SK-N-MC (cell line): Measurements from ENCODE around the gene CFAP70.
"Not testable (repeated sequence)": the region's sequence is repeated elsewhere in the genome, so short reads cannot be mapped to it uniquely, and the experiment has no call there.

Source experiments
- DNase-seq: peaks from one replicate; pipeline ENCODE4 v3.0.0-alpha.2; 2011; ENCODE audit warnings: low read depth, low spot score
- H3K27ac ChIP-seq: fragments of 200-600 bp; sonication (generic); 2 replicates; pipeline ENCODE4 v1.5.1; 2016; ENCODE audit warnings: mixed run types
- H3K36me3 ChIP-seq: fragments of 200-600 bp; sonication (generic); 2 replicates; pipeline ENCODE4 v1.6.1; 2017; ENCODE audit warnings: antibody characterized with exemption, low read length, mixed read lengths; ENCODE audit not compliant: insufficient read depth
- H3K4me3 ChIP-seq: fragments of 200-600 bp; sonication (generic); 2 replicates; pipeline ENCODE4 v1.5.1; 2016
- H3K9ac ChIP-seq: fragments of 200-600 bp; sonication (generic); 2 replicates; pipeline ENCODE4 v1.8.0; 2017; ENCODE audit warnings: mixed run types, mixed read lengths; ENCODE audit not compliant: insufficient read length
- H3K9me3 ChIP-seq: fragments of 200-600 bp; sonication (generic); 2 replicates; pipeline ENCODE4 v1.6.1; 2017; ENCODE audit warnings: low read depth, mild to moderate bottlenecking, antibody characterized with exemption, low read length, moderate library complexity, mixed read lengths
- EZH2 ChIP-seq: fragments of 200-600 bp; sonication (generic); IDR thresholded peaks from one replicate; pipeline ENCODE4 v1.6.1; 2017; ENCODE audit warnings: antibody characterized with exemption
- FOXP2 ChIP-seq: optimal IDR thresholded peaks from 2 replicates; pipeline ENCODE3; 2011; ENCODE audit warnings: mild to moderate bottlenecking, moderate library complexity; ENCODE audit not compliant: insufficient read depth; ENCODE audit errors: extremely low read length, control extremely low read depth
- POLR2AphosphoS5 ChIP-seq: IDR thresholded peaks from 2 replicates; pipeline ENCODE4 v1.6.1; 2012; ENCODE audit warnings: mild to moderate bottlenecking, low read depth, low read length, borderline replicate concordance

The CFAP70 gene

GRCh38 chr10:73263693-73264347 is 94.8 kb downstream of the CFAP70 start:
- Histone ChIP-seq H3K9me3 (no peaks in the 10 kb centered on the region), H3K36me3 (no peaks in the 10 kb centered on the region), H3K27ac (no peak overlapping the region), H3K4me3 (no peak overlapping the region), H3K9ac (no peak overlapping the region)
- no peak for TF ChIP-seq FOXP2
- no peak for TF ChIP-seq EZH2
- TF ChIP-seq POLR2AphosphoS5 = no peak
- DNase-seq = no peak

- Histone ChIP-seq H3K9ac (no peak overlapping the region), H3K27ac (no peak overlapping the region), H3K9me3 (no peaks in the 10 kb centered on the region), H3K36me3 (no peaks in the 10 kb centered on the region), H3K4me3 (no peak overlapping the region)
- no peak for DNase-seq
- TF ChIP-seq EZH2 (no peak), FOXP2 (no peak), POLR2AphosphoS5 (no peak)
Observed at GRCh38 chr10:73262880-73263555, 95.6 kb downstream of the CFAP70 start.

- DNase-seq = no peak
- no peak for TF ChIP-seq FOXP2
- no peak for TF ChIP-seq POLR2AphosphoS5
- no peak for TF ChIP-seq EZH2
- H3K27ac ChIP-seq = no peak overlapping the region
Observed at GRCh38 chr10:73262105-73262730, 96.4 kb downstream of the CFAP70 start.

GRCh38 chr10:73261362-73261995 is 97.2 kb downstream of the CFAP70 start:
- H3K9me3 ChIP-seq = no peaks in the 10 kb centered on the region
- no peak for DNase-seq
- no peak overlapping the region for H3K27ac ChIP-seq
- H3K36me3 ChIP-seq = no peaks in the 10 kb centered on the region
- no peak overlapping the region for H3K4me3 ChIP-seq
- TF ChIP-seq EZH2 = no peak
- TF ChIP-seq POLR2AphosphoS5 = no peak
- no peak overlapping the region for H3K9ac ChIP-seq

More at GRCh38 chr10:73262105-73262730, 96.4 kb downstream of the CFAP70 start:
- no peak overlapping the region for H3K9ac ChIP-seq
- no peak overlapping the region for H3K4me3 ChIP-seq
- H3K9me3 ChIP-seq = no peaks in the 10 kb centered on the region
- no peaks in the 10 kb centered on the region for H3K36me3 ChIP-seq

- not testable (repeated sequence) for H3K9ac ChIP-seq, H3K27ac ChIP-seq, H3K4me3 ChIP-seq, H3K36me3 ChIP-seq, H3K9me3 ChIP-seq, DNase-seq
Observed at GRCh38 chr10:73258612-73259011, 100.1 kb downstream of the CFAP70 start.

- Histone ChIP-seq H3K27ac (peak overlapping the region; percentile 82; the same call in 1 of the 2 replicates), H3K9ac (peak overlapping the region; percentile 93), H3K36me3 (peaks cover 11% of the 10 kb centered on the region; the same call in 1 of the 2 replicates), H3K9me3 (no peaks in the 10 kb centered on the region), H3K4me3 (peak overlapping the region; percentile 92)
- TF ChIP-seq FOXP2 = no peak
- no peak for TF ChIP-seq EZH2
- TF ChIP-seq POLR2AphosphoS5 = no peak
- no peak for DNase-seq
Observed at GRCh38 chr10:73253225-73253555, 105.5 kb downstream of the CFAP70 start.

- H3K36me3 ChIP-seq = peaks cover 11% of the 10 kb centered on the region; the same call in 1 of the 2 replicates
- TF ChIP-seq FOXP2 (no peak), POLR2AphosphoS5 (peak; percentile 91), EZH2 (no peak)
- peak within 1 kb of the TSS; percentile 82 for H3K27ac ChIP-seq
- H3K4me3 ChIP-seq = peak within 1 kb of the TSS; percentile 92
- H3K9me3 ChIP-seq = no peaks in the 10 kb centered on the region
- peak; percentile 75 for DNase-seq
- H3K9ac ChIP-seq = peak within 1 kb of the TSS; percentile 93
Observed at GRCh38 chr10:73252445-73253224, 106.0 kb downstream of the CFAP70 start, which contains the start of gene MRPS16. TSS of gene MRPS16 (minus strand) at chr10:73252644. CDS start at chr10:73252482, 162 bp downstream.
